ENCODE data around the gene BANP.

- TF ChIP-seq USF1 (CRISPR knock-in tag; IDR thresholded peaks at IDR 0.05) (no peak), MXD4 (CRISPR knock-in tag; IDR thresholded peaks at IDR 0.05; ENCODE audit: borderline replicate concordance) (no peak), ZNF671 (CRISPR knock-in tag; IDR thresholded peaks at IDR 0.05) (no peak), CTCF (IDR thresholded peaks at IDR 0.05) (no peak)
- TF ChIP-seq, protein P1, sequence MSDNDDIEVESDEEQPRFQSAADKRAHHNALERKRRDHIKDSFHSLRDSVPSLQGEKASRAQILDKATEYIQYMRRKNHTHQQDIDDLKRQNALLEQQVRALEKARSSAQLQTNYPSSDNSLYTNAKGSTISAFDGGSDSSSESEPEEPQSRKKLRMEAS (CRISPR knock-in tag; IDR thresholded peaks at IDR 0.05): no peak
Observed at GRCh38 chr16:88076211-88076931, 125.1 kb downstream of the BANP start.

Data from WTC11 (cell line).